Peyer's patch (tissue), 4 donors: ENCODE data around the gene PAFAH1B2. TPM values are rescaled to one million over a fixed set of nuclear protein-coding genes. Genes with fewer than 3 reads are reported as not detected.

Experiments used
- DNase-seq, 3 donors: peaks; one replicate each; pipeline ENCODE4 v3.0.0-alpha.2; 2017 to 2019
- H3K27ac ChIP-seq, 4 donors: fragments of 200-600 bp; sonication (generic); one replicate each; pipeline ENCODE4 v1.5.1; 2016 to 2019
- H3K27me3 ChIP-seq, 2 donors: fragments of 200-600 bp; sonication (generic); one replicate each; pipeline ENCODE4 v1.5.1; 2019
- H3K36me3 ChIP-seq, 3 donors: fragments of 200-600 bp; sonication (generic); one replicate each; pipeline ENCODE4 v1.5.1; 2016 to 2019
- H3K4me1 ChIP-seq, 4 donors: fragments of 200-600 bp; sonication (generic); one replicate each; pipeline ENCODE4 v1.5.1; 2016 to 2019
- H3K4me3 ChIP-seq, 4 donors: fragments of 200-600 bp; sonication (generic); 1 replicate in 3 of 4; 2 replicates in 1 of 4; pipeline ENCODE4 v1.5.1; 2016 to 2019; ENCODE audit warnings: mild to moderate bottlenecking in 1 of 4
- H3K9me3 ChIP-seq, 4 donors: fragments of 200-600 bp; sonication (generic); one replicate each; pipeline ENCODE4 v1.5.1; 2016 to 2019; ENCODE audit warnings: mild to moderate bottlenecking in 1 of 4
- CTCF ChIP-seq, 6 experiments: fragments of 450-650 bp in 4 of 6; fragments of 200-600 bp in 2 of 6; sonication (generic) in 1 of 6; IDR thresholded peaks; one replicate each; pipeline ENCODE4 v1.5.1; 2017 to 2019; ENCODE audit warnings: antibody characterized with exemption in 6 of 6, mild to moderate bottlenecking in 3 of 6, moderate library complexity in 1 of 6
- POLR2A ChIP-seq, 2 donors: fragments of 450-650 bp; IDR thresholded peaks; one replicate each; pipeline ENCODE4 v1.5.1; 2017; ENCODE audit warnings: antibody characterized with exemption in 2 of 2, mild to moderate bottlenecking in 2 of 2, moderate library complexity in 2 of 2
- total RNA-seq, 4 donors: library from RNA; depleted of rRNA; stranded (reverse); fragments of >200 nt; gene quantifications; one replicate each; pipeline ENCODE4 v1.1.0, GENCODE V29; 2016

PAFAH1B2 gene
- total RNA-seq, 4 donors from 2014 or later = 45.4 to 96.2 (median 66.9) TPM

- peaks cover 0 to 82% (median 0%) of the 10 kb centered on the region in 3 donors for H3K36me3 ChIP-seq
- no peaks in the 10 kb centered on the region for H3K9me3 ChIP-seq
- DNase-seq = no peak
- H3K4me3 ChIP-seq = no peak overlapping the region
- peaks cover 0 to 44% (median 7%) of the 10 kb centered on the region in 4 donors for H3K4me1 ChIP-seq
- no peaks in the 10 kb centered on the region for H3K27me3 ChIP-seq
- H3K27ac ChIP-seq = peak overlapping the region; percentile 49 to 86 (median 68)
- no peak for TF ChIP-seq CTCF (IDR thresholded peaks at IDR 0.05)
- no peak for TF ChIP-seq POLR2A (IDR thresholded peaks at IDR 0.05)
Observed at GRCh38 chr11:117218133-117218915, 74.2 kb downstream of the PAFAH1B2 start.

GRCh38 chr11:117219001-117219400 is 74.9 kb downstream of the PAFAH1B2 start:
- TF ChIP-seq CTCF (IDR thresholded peaks at IDR 0.05) (no peak), POLR2A (IDR thresholded peaks at IDR 0.05) (no peak)
- DNase-seq = no peak
- peaks cover 0 to 51% (median 7%) of the 10 kb centered on the region in 4 donors for H3K4me1 ChIP-seq
- no peaks in the 10 kb centered on the region for H3K27me3 ChIP-seq
- peaks cover 0 to 82% (median 0%) of the 10 kb centered on the region in 3 donors for H3K36me3 ChIP-seq
- H3K27ac ChIP-seq = peak overlapping the region; percentile 49 to 86 (median 68)
- H3K9me3 ChIP-seq = no peaks in the 10 kb centered on the region
- H3K4me3 ChIP-seq = no peak overlapping the region

- H3K27me3 ChIP-seq = no peaks in the 10 kb centered on the region
- no peak for DNase-seq
- H3K4me3 ChIP-seq = no peak overlapping the region
- no peak for TF ChIP-seq POLR2A (IDR thresholded peaks at IDR 0.05)
- TF ChIP-seq CTCF (IDR thresholded peaks at IDR 0.05) = no peak
- H3K9me3 ChIP-seq = no peaks in the 10 kb centered on the region
- H3K36me3 ChIP-seq = peaks cover 0 to 78% (median 0%) of the 10 kb centered on the region in 3 donors
- H3K27ac ChIP-seq = peak overlapping the region; percentile 49 to 86 (median 68)
- H3K4me1 ChIP-seq = peaks cover 0 to 56% (median 7%) of the 10 kb centered on the region in 4 donors
Observed at GRCh38 chr11:117219455-117219854, 75.4 kb downstream of the PAFAH1B2 start.

- no peak for DNase-seq
- H3K4me1 ChIP-seq = peaks cover 0 to 61% (median 7%) of the 10 kb centered on the region in 4 donors
Observed at GRCh38 chr11:117219995-117220394, 75.9 kb downstream of the PAFAH1B2 start.

GRCh38 chr11:117220568-117220967 is 76.5 kb downstream of the PAFAH1B2 start:
- TF ChIP-seq CTCF (IDR thresholded peaks at IDR 0.05) = no peak
- no peak for TF ChIP-seq POLR2A (IDR thresholded peaks at IDR 0.05)
- DNase-seq = peak in 1 of 3 donors; percentile 49
- Histone ChIP-seq H3K36me3 (peaks cover 0 to 70% (median 0%) of the 10 kb centered on the region in 3 donors), H3K27me3 (no peaks in the 10 kb centered on the region), H3K27ac (peak overlapping the region; percentile 49 to 86 (median 65)), H3K9me3 (no peaks in the 10 kb centered on the region), H3K4me3 (no peak overlapping the region), H3K4me1 (peaks cover 0 to 67% (median 7%) of the 10 kb centered on the region in 4 donors)

More at GRCh38 chr11:117219995-117220394, 75.9 kb downstream of the PAFAH1B2 start:
- no peak for TF ChIP-seq CTCF (IDR thresholded peaks at IDR 0.05)
- TF ChIP-seq POLR2A (IDR thresholded peaks at IDR 0.05) = no peak
- H3K27ac ChIP-seq = peak overlapping the region; percentile 49 to 86 (median 68)
- no peaks in the 10 kb centered on the region for H3K9me3 ChIP-seq
- no peak overlapping the region for H3K4me3 ChIP-seq
- no peaks in the 10 kb centered on the region for H3K27me3 ChIP-seq
- H3K36me3 ChIP-seq = peaks cover 0 to 73% (median 0%) of the 10 kb centered on the region in 3 donors
